H1 (cell line): ENCODE data around the gene STIL.

Experiments
- CTCF ChIP-seq, 3 experiments: IDR thresholded peaks; 1 replicate in 2 of 3; 2 replicates in 1 of 3; pipeline versions ENCODE4 v1.5.1 to v1.6.1; 2011; ENCODE audit warnings: low read length in 3 of 3, mild to moderate bottlenecking in 3 of 3, inconsistent platforms in 2 of 3, low read depth in 1 of 3, moderate library complexity in 1 of 3; ENCODE audit not compliant: insufficient read depth in 1 of 3; ENCODE audit errors: control extremely low read depth in 1 of 3
- E2F6 ChIP-seq: IDR thresholded peaks from 2 replicates; pipeline ENCODE4 v1.6.1; 2012; ENCODE audit warnings: inconsistent platforms
- EZH2 ChIP-seq: fragments of 200-600 bp; sonication (generic); IDR thresholded peaks from 2 replicates; pipeline ENCODE4 v1.7.1; 2012; ENCODE audit warnings: low read depth, mild to moderate bottlenecking, moderate library complexity, low read length, inconsistent platforms; ENCODE audit not compliant: severe bottlenecking
- POLR2AphosphoS5 ChIP-seq: IDR thresholded peaks from 2 replicates; pipeline ENCODE4 v1.6.1; 2011; ENCODE audit warnings: low read depth, low read length
- RAD21 ChIP-seq, 2 experiments: IDR thresholded peaks in 1 of 2; conservative IDR thresholded peaks in 1 of 2; 2 replicates each; pipeline ENCODE4 v1.6.1; 2011; ENCODE audit warnings: low read depth in 2 of 2, low read length in 2 of 2, improper control_type of control experiment in 1 of 2, inconsistent platforms in 1 of 2, mild to moderate bottlenecking in 1 of 2, moderate library complexity in 1 of 2
- RFX5 ChIP-seq: IDR thresholded peaks from 2 replicates; pipeline ENCODE4 v1.6.1; 2011; ENCODE audit warnings: low read depth, low read length, improper control_type of control experiment, borderline replicate concordance
- SP1 ChIP-seq: IDR thresholded peaks from 2 replicates; pipeline ENCODE4 v1.6.1; 2011; ENCODE audit warnings: low read depth, low read length
- SUZ12 ChIP-seq: fragments of 200-600 bp; sonication (generic); IDR thresholded peaks from 2 replicates; pipeline ENCODE4 v1.6.1; 2012; ENCODE audit warnings: mild to moderate bottlenecking, inconsistent platforms, low read length, moderate library complexity, mixed read lengths

DNA sequence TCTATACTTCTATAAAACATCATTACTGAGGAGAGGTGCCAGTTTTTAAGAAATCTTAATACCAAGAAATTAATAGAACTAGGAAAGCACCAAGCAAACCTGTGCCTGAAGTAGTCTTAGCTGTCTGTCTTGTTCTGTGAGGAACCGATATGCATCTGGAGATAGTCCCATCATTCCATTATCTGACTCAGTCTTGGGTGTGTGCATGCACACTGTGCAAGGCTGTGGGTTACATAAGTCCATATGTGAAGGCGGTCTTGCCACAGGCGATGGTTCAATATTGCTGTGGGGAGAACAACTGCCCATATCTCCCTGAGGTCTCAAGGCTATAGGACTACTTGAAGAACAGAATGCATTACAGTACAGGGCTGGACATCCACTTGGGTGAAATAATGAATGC is 33.8 kb downstream of the STIL start:
- TF ChIP-seq SUZ12, result no peak
- TF ChIP-seq EZH2, result no peak
- TF ChIP-seq SP1, result no peak
- TF ChIP-seq E2F6, result no peak
- no peak for TF ChIP-seq RFX5
- no peak for TF ChIP-seq RAD21 (IDR thresholded peaks at IDR 0.05 in 1 of 2, conservative IDR thresholded peaks at IDR 0.05 in 1 of 2; ENCODE audit: low read depth in 2 of 2, low read length in 2 of 2)
- TF ChIP-seq CTCF (IDR thresholded peaks at IDR 0.05; ENCODE audit: control extremely low read depth in 1 of 3, insufficient read depth in 1 of 3, low read depth in 1 of 3, low read length in 3 of 3), result no peak
- no peak for TF ChIP-seq POLR2AphosphoS5
